NB4 (cell line): ENCODE results near the gene CD69.

ENCODE experiments used
- DNase-seq: peaks from one replicate; pipeline ENCODE4 v3.0.0; 2010; ENCODE audit warnings: low read depth
- H3K4me3 ChIP-seq: one replicate; pipeline ENCODE4 v1.5.1; 2011; ENCODE audit warnings: mild to moderate bottlenecking, low read depth, low read length, moderate library complexity
- MYC ChIP-seq: IDR thresholded peaks from 2 replicates; pipeline ENCODE4 v1.6.1; 2011; ENCODE audit warnings: low read depth, low read length
- POLR2A ChIP-seq: IDR thresholded peaks from 2 replicates; pipeline ENCODE4 v1.6.1; 2011; ENCODE audit warnings: mild to moderate bottlenecking; ENCODE audit not compliant: insufficient read length; ENCODE audit errors: extremely low read depth
- TF ChIP-seq, protein P1 (sequence below): IDR thresholded peaks from one replicate; pipeline ENCODE4 v1.5.1; 2012; ENCODE audit warnings: low read depth, low read length
- TF ChIP-seq, protein P2 (sequence below): IDR thresholded peaks from 2 replicates; pipeline ENCODE4 v1.6.1; 2011; ENCODE audit warnings: low read depth, low read length

The CD69 gene

DNA sequence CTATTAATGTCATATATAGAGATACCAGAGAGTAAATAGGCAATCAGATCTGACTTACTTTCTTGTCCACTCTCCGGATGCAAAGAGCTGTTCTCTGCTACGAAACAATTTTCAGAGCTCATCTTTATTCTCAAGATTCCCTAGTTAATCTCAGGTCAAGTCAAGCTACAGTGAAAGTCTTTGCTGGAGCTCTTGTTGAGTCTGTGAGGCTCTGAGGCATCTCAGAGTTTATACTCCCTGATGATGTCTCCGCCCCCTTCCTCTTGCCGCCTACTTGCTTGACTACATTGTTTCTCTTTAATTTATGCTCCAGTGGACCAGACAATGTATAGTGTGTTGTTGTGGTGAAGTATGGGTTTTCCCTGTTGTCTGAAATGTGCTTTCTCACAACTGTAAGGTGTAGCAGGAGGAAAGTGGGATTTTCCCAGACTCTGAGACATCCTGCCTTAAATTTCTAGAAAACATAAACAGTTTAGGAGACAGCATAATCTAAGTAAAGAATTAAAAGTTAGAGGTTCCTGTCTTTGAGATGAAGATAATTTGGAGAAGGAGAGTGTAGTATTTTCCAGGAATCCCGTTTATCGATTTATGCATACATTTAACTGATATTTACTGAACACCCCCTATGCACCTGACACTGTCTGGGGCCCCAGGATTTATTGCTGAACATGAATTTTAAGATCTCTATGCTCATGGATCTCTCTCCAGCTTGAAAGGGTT, at the start of gene CD69:
TSS of gene CD69 (minus strand) at position 203 of the 720 bp plus-strand sequence. CDS start at position 122, 81 bp downstream.
- no peak within 1 kb of the TSS for H3K4me3 ChIP-seq
- no peak for DNase-seq

DNA sequence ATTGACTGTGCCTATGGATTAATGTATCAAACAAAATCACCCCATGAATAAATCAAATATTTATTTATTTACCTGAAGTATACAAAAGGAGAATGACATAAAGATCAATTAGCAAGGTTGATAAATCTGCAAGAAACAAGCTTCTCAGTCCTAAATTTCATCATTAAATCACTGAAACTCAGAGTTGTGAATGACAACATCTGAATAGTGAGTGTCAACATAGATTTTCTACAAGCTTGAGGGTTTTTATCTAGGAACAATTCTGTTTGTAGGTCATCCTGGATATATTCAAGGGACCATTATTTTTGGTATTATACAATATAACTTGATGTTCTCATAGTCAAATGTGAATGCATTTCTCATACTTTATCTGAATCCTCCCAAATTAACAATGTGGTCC, 49.2 kb upstream of the CD69 start:
- TF ChIP-seq, protein P1, sequence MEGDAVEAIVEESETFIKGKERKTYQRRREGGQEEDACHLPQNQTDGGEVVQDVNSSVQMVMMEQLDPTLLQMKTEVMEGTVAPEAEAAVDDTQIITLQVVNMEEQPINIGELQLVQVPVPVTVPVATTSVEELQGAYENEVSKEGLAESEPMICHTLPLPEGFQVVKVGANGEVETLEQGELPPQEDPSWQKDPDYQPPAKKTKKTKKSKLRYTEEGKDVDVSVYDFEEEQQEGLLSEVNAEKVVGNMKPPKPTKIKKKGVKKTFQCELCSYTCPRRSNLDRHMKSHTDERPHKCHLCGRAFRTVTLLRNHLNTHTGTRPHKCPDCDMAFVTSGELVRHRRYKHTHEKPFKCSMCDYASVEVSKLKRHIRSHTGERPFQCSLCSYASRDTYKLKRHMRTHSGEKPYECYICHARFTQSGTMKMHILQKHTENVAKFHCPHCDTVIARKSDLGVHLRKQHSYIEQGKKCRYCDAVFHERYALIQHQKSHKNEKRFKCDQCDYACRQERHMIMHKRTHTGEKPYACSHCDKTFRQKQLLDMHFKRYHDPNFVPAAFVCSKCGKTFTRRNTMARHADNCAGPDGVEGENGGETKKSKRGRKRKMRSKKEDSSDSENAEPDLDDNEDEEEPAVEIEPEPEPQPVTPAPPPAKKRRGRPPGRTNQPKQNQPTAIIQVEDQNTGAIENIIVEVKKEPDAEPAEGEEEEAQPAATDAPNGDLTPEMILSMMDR, result no peak
- TF ChIP-seq, protein P2, sequence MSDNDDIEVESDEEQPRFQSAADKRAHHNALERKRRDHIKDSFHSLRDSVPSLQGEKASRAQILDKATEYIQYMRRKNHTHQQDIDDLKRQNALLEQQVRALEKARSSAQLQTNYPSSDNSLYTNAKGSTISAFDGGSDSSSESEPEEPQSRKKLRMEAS, result no peak
- TF ChIP-seq MYC (no peak), POLR2A (no peak)
- no peak for DNase-seq

More for the DNA sequence above, at the start of gene CD69:
- peak; percentile 93 for TF ChIP-seq POLR2A
- TF ChIP-seq MYC, result no peak

DNA sequence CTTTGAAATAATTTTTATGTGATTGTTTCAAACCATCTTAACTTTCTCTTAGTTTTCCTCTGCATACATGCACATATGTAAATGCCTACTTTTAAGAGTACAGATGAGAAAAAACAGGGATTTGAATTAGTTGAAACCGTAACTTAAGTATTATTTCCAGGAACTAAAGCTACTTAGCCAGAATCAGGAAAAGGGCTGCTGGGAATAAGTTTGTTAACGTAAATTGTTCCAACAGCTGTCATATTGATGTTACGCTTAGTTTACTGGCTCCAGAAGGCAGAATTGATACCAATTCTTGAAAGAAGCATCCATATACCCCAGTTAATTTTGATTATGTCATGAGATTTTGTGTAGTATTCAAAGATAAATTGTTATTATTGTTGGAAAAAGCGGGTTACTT, 48.6 kb upstream of the CD69 start:
- TF ChIP-seq, protein P2, result no peak
- TF ChIP-seq MYC (no peak), POLR2A (no peak)
- TF ChIP-seq, protein P1, result no peak
- DNase-seq, result no peak
- H3K4me3 ChIP-seq, result no peak overlapping the region

More for the DNA sequence above, 49.2 kb upstream of the CD69 start:
- no peak overlapping the region for H3K4me3 ChIP-seq

DNA sequence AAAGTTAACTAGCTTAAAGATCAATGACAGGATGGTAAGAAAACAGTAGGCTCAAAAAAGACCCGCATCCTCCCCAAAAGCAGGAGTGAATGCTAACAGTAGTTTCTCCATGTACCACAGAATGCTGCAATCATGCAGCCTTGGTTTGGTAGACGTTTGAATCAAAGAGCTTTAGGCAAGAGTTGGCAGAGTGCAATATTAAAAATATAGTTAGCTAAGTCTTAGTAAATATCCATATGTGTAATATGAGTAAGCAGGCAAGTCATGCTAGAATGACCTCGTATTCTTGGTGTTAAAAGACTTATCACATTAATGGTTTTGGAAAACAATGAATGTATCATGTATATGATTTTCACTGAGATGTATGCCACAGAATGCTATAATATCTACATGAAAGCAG, 47.8 kb upstream of the CD69 start:
- DNase-seq, result no peak
- no peak overlapping the region for H3K4me3 ChIP-seq
- TF ChIP-seq, protein P2, result no peak
- no peak for TF ChIP-seq MYC
- TF ChIP-seq, protein P1, result no peak
- no peak for TF ChIP-seq POLR2A

DNA sequence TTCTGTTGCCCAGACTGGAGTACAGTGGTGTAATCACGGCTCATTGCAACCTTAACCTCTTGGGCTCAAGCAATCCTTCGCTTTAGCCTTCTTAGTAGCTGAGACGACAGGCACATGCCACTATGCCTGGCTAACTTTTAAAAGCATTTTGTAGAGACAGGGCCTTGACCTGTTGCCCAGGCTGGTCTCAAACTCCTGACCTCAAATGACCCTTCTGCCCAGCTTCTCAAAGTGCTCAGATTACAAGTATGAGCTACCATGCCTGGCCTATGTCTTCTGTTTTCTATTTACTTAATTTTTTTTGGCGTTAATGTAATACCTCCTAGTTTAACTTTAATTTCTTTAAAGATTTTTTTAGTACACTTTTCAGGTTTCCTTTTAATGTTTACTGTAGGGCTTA, 46.0 kb upstream of the CD69 start:
- H3K4me3 ChIP-seq, result no peak overlapping the region
- TF ChIP-seq, protein P1, result no peak
- TF ChIP-seq POLR2A, result no peak
- no peak for TF ChIP-seq MYC
- TF ChIP-seq, protein P2, result no peak
- no peak for DNase-seq

DNA sequence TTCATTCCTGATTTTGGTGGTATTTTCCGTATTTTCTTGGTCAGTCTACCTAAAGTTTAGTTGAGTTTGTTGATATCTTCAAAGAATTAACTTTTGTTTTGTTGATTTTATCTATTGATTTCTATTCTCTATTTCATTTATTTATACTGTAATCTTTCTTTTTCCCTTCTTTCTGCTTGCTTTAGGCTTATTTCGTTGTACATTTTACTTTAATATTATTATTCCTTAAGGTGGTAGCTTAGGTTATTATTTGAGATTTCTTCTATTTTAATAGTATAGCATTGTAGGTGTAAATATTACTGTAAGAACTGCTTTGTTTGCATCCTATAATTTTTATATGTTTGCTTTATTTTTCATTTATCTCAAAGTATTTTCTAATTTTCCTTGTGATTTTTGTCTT, 45.2 kb upstream of the CD69 start:
- DNase-seq, result no peak
- no peak overlapping the region for H3K4me3 ChIP-seq
- TF ChIP-seq, protein P2, result no peak
- TF ChIP-seq POLR2A (no peak), MYC (no peak)
- TF ChIP-seq, protein P1, result no peak
